IPS DF 19.7 (cell line): ENCODE measurements around the gene NR2C2AP.

Source experiments
- DNase-seq: peaks from one replicate; pipeline ENCODE4 v3.0.0-alpha.2; 2013; ENCODE audit warnings: low read depth, low spot score

Gene NR2C2AP

GRCh38 chr19:19215792-19216191 lies 12.6 kb upstream of the NR2C2AP start:
- no peak for DNase-seq

- no peak for DNase-seq
These were observed 11.7 kb upstream of the NR2C2AP start for GRCh38 chr19:19214892-19215291.

GRCh38 chr19:19214159-19214490 lies 10.9 kb upstream of the NR2C2AP start:
- no peak for DNase-seq

GRCh38 chr19:19213426-19214158 lies 10.4 kb upstream of the NR2C2AP start:
- DNase-seq = no peak

- DNase-seq = no peak
These were observed 9.7 kb upstream of the NR2C2AP start for GRCh38 chr19:19212916-19213315.

- no peak for DNase-seq
These were observed 8.5 kb upstream of the NR2C2AP start, which contains the start of gene NCAN for GRCh38 chr19:19211499-19212420. Gene NCAN (plus strand): TSS chr19:19211958. CDS start chr19:19216954, 4,996 bp downstream.

- no peak for DNase-seq
These were observed 6.2 kb upstream of the NR2C2AP start for GRCh38 chr19:19209372-19209771.

GRCh38 chr19:19207637-19208572 lies 4.7 kb upstream of the NR2C2AP start:
- DNase-seq = no peak

- no peak for DNase-seq
These were observed 3.7 kb upstream of the NR2C2AP start for GRCh38 chr19:19206938-19207337.

GRCh38 chr19:19205416-19206410 lies 2.5 kb upstream of the NR2C2AP start:
- no peak for DNase-seq

GRCh38 chr19:19204181-19204580 lies 967 bp upstream of the NR2C2AP start:
- no peak for DNase-seq

GRCh38 chr19:19202707-19203011 lies 555 bp downstream of the NR2C2AP start:
- DNase-seq = no peak

GRCh38 chr19:19201697-19202630 lies 1.2 kb downstream of the NR2C2AP start:
- no peak for DNase-seq

- DNase-seq = no peak
These were observed 9.3 kb downstream of the NR2C2AP start for GRCh38 chr19:19193926-19194325.

GRCh38 chr19:19192910-19193423 lies 10.2 kb downstream of the NR2C2AP start:
- DNase-seq = no peak

- DNase-seq = peak; percentile 95
These were observed 10.9 kb downstream of the NR2C2AP start, which contains the start of the genes BORCS8 and RFXANK for GRCh38 chr19:19192078-19192882. Gene BORCS8 (minus strand): TSS chr19:19192152. CDS start chr19:19192117, 35 bp downstream. Gene RFXANK (plus strand): TSS chr19:19192258. CDS start chr19:19193947, 1,689 bp downstream.

GRCh38 chr19:19191768-19192077 lies 11.5 kb downstream of the NR2C2AP start:
- no peak for DNase-seq

- no peak for DNase-seq
These were observed 16.5 kb downstream of the NR2C2AP start for GRCh38 chr19:19186742-19187141.
